ENCODE results near the gene FLAD1. TPM values are rescaled to one million over a fixed set of nuclear protein-coding genes. Genes with fewer than 3 reads are reported as not detected.

The FLAD1 gene
- 10 to 100 TPM; 18.3 to 21.6 TPM for total RNA-seq
- long read RNA-seq, donor 1, partial matches to known transcripts, result 1 of 7 reads
- long read RNA-seq, donor 1, other reads (novel, unspliced or antisense), result 4 of 7 reads
- long read RNA-seq, donor 2, transcript FLAD1-201 (7 exons, 2,160 nt), result minor isoform, 7 of 50 reads
- long read RNA-seq, donor 2, transcript FLAD1-203 (8 exons, 1,730 nt), result major isoform, 18 of 50 reads
- long read RNA-seq, donor 2, partial matches to known transcripts, result 11 of 50 reads
- long read RNA-seq, donor 2, other reads (novel, unspliced or antisense), result 14 of 50 reads

- intact Hi-C loops (cut with DNase I), result no loop called here
Measured at GRCh38 chr1:154982897-154983648, at the start of gene FLAD1. Gene FLAD1, plus strand, starts transcription at chr1:154983344. Its CDS starts 351 bp downstream, at chr1:154983695.

GRCh38 chr1:154934358-154934948 is 48.7 kb upstream of the FLAD1 start:
- no peak for DNase-seq (ENCODE audit: low spot score)
- intact Hi-C loops (cut with DNase I), result no loop called here

More at GRCh38 chr1:154982897-154983648, at the start of gene FLAD1:
- peak; percentile 97 for DNase-seq (ENCODE audit: low spot score)

- no peak for DNase-seq (ENCODE audit: low spot score)
- intact Hi-C loops (cut with DNase I), result no loop called here
Measured at GRCh38 chr1:154935749-154936554, 47.2 kb upstream of the FLAD1 start.

- peak; percentile 98 for DNase-seq (ENCODE audit: low spot score)
- intact Hi-C loops (cut with DNase I), result no loop called here
Measured at GRCh38 chr1:154936555-154937084, 46.5 kb upstream of the FLAD1 start, which contains the start of gene PMVK. Gene PMVK, minus strand, starts transcription at chr1:154936719. Its CDS starts 34 bp downstream, at chr1:154936685.

- intact Hi-C loops (cut with DNase I), result no loop called here
- peak; percentile 97 for DNase-seq (ENCODE audit: low spot score)
Measured at GRCh38 chr1:154937085-154937987, 45.8 kb upstream of the FLAD1 start.

GRCh38 chr1:154937988-154938386 is 45.2 kb upstream of the FLAD1 start:
- DNase-seq (ENCODE audit: low spot score), result no peak
- intact Hi-C loops (cut with DNase I), result no loop called here

GRCh38 chr1:154938604-154939399 is 44.3 kb upstream of the FLAD1 start:
- DNase-seq (ENCODE audit: low spot score), result no peak
- intact Hi-C loops (cut with DNase I), result no loop called here

- no peak for DNase-seq (ENCODE audit: low spot score)
- intact Hi-C loops (cut with DNase I), result no loop called here
Measured at GRCh38 chr1:154940213-154940560, 43.0 kb upstream of the FLAD1 start.

GRCh38 chr1:154940651-154941194 is 42.4 kb upstream of the FLAD1 start:
- DNase-seq (ENCODE audit: low spot score), result no peak
- intact Hi-C loops (cut with DNase I), result no loop called here

- intact Hi-C loops (cut with DNase I), result no loop called here
- no peak for DNase-seq (ENCODE audit: low spot score)
Measured at GRCh38 chr1:154941333-154942013, 41.7 kb upstream of the FLAD1 start.

GRCh38 chr1:154943649-154944400 is 39.3 kb upstream of the FLAD1 start:
- no peak for DNase-seq (ENCODE audit: low spot score)
- intact Hi-C loops (cut with DNase I), result no loop called here

- intact Hi-C loops (cut with DNase I), result no loop called here
- DNase-seq (ENCODE audit: low spot score), result no peak
Measured at GRCh38 chr1:154944401-154945159, 38.6 kb upstream of the FLAD1 start.

- no peak for DNase-seq (ENCODE audit: low spot score)
- intact Hi-C loops (cut with DNase I), result no loop called here
Measured at GRCh38 chr1:154945160-154945961, 37.8 kb upstream of the FLAD1 start.

- intact Hi-C loops (cut with DNase I), result no loop called here
- no peak for DNase-seq (ENCODE audit: low spot score)
Measured at GRCh38 chr1:154945962-154946850, 36.9 kb upstream of the FLAD1 start.
